ENCODE data around the gene ZNF92.
"Not testable (repeated sequence)": the region's sequence is repeated elsewhere in the genome, so short reads cannot be mapped to it uniquely, and the experiment has no call there.

ZNF92 gene

DNA sequence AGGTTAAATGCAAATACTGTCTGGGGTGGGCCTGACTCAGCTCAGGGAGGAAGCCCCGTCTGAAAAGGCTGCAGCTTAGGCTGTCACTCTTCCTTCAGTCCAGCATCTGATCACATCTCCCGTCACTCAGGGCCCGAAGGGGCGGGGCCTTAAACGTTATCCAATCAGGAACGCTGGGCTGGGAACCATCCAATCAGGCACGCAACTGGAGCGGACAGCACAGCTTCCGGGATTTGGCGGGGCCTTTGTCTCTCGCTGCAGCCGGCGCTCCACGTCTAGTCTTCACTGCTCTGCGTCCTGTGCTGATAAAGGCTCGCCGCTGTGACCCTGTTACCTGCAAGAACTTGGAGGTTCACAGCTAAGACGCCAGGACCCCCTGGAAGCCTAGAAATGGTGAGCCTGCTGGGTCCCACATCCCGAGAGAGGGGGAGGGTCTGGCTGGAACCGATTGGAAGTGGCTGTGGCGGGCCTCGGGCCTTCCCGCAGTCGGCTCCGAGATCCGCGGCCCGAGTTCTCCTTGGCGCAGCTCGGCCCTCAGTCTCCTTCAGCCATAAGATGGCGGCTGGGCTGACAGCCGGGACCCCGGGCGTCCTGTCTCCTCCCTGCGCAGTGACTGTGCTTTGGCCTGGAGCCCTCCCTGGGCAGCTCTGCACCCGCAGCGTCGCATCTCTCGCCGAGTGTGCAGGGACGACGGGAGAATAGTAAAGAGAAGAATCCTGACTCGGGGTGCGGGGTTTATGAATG, at the start of gene ZNF92:
Gene ZNF92 (plus strand): TSS at position 248 of the 744 bp plus-strand sequence. CDS start 143 bp downstream, at position 391.
- DNase-seq: peak; percentile 90 to 96

GRCh38 chr7:65325793-65326432, 47.7 kb upstream of the ZNF92 start:
- DNase-seq: no peak

DNA sequence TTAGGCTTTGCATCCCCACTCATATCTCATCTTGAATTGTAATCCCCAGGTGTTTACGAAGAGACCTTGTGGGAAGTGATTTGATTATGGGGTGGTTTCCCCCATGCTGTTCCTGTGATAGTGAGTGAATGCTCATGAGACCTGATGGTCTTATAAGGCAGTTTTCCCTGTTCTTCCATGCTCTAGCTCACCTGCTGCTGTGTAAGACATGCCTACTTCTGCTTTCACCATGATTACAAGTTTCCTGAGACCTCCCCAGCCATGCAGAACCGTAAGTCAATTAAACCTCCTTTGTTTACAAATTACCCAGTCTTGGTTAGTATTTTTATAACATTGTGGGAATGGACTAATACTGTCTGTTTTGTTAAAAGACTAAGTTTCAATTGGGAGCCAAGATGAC, 35.3 kb upstream of the ZNF92 start:
- no peak for DNase-seq

DNA sequence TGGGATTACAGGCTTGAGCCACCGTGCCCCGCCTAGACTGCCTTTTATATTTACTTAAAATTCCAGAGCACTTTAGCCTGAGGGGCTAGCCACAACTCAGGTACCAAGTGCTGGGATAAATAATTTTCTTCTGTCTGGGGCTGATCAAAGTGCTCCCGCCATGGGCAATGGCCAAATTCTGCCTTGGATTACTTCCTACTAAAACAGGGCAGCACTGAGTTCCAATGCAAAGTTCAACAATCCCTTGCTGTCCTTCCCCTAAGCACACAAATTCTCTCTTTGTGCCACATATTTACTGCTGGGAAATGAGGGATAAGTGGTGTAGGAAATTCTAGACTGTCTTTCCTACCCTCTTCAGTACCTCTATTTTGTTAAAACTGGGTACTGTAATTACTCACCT, 34.4 kb upstream of the ZNF92 start:
- no peak for DNase-seq

- no peak for DNase-seq
These were observed 30.7 kb upstream of the ZNF92 start for GRCh38 chr7:65342723-65343629.

DNA sequence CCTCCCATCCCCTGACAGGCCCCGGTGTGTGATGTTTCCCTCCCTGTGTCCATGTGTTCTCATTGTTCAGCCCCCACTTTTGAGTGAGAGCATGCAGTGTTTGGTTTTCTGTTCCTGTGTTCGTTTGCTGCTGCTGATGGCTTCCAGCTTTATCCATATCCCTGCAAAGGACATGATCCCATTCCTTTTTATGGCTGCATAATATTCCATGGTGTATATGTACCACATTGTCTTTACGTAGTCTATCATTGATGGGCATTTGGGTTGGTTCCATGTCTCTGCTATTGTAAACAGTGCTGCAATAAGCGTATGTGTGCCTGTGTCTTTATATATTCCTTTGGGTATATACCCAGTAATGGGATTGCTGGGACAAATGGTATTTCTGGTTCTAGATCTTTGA, 29.1 kb upstream of the ZNF92 start:
- DNase-seq: not testable (repeated sequence)

GRCh38 chr7:65354263-65354662, 19.4 kb upstream of the ZNF92 start:
- no peak for DNase-seq

DNA sequence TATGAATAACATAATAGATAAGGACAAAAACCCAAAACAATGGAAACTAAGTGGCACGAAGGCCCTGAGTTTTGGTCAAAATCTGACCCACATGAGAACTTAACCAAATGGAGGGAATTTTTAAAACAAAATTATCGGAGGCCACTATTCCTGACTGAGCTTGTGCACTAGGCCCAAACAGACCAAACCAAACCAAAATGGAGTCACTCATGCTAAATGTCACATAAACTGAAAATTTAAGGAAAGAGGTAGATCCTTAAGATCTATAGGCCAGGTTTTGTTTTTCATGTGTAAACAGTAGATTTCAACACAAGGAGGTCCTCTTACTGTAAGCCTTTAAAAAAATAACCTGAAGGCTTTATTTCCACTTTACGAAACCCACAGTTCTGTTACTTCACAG, 3.8 kb upstream of the ZNF92 start:
- DNase-seq: no peak

- no peak for DNase-seq
These were observed 2.2 kb upstream of the ZNF92 start for GRCh38 chr7:65371468-65371867.

DNA sequence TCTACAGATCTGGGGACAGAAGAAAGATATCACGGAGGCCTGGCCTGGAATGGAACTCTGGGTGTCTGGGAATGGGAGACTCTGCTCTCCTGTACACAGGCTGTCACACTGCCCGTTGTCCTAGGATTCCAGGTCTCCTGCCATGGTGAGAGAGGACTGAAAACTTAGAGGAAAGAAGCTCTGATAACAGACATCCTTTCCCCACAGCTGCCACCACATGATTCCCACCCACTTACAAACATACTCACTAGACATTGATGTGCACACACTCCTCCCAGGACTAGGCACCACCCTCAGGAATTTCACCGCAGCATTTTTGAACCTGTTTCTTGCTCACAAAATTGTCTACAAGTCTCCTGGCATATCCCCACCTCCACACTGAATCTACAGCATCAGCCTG, 5.7 kb downstream of the ZNF92 start:
- DNase-seq: no peak

DNA sequence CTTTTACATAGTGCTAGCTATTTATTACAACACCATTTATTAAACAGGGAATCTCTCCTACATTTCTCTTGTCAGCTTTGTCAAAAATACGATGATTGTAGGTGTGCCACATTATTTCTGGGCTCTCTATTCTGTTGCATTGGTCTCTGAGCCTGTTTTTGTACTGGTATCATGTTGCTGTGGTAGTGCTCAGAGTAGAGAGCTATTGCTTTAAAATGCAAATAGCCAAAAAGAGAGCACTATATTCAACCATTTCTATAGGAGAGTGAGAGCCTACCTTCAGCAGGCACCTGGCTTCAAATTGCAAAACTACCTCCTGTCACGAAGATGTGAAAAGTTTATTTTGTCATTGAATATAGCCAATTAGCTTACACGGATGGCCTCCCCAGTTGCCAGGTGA, 8.1 kb downstream of the ZNF92 start:
- no peak for DNase-seq

DNA sequence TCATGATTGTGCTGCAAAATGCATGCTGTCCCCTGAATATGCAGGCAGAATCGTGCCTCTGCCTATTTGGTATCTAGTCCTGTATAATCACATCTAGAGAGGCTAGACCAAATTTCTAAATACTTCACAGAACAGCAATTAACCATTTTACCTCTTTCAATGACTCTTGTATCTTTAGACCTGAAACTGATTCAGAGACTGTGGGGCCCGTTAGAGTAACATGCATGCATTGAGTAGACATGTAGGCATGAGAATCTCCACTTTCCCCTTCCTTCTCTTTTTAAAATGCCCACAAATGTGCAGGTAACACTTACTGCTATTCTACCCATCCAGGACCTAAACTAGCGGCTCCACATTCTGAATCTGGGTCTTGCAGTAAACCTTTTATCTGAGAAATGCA, 8.8 kb downstream of the ZNF92 start:
- DNase-seq: no peak

GRCh38 chr7:65387891-65388290, 14.2 kb downstream of the ZNF92 start:
- no peak for DNase-seq

GRCh38 chr7:65390588-65390987, 16.9 kb downstream of the ZNF92 start:
- DNase-seq: no peak

- peak in 1 of 2 experiments; percentile 30 for DNase-seq
These were observed 24.1 kb downstream of the ZNF92 start for GRCh38 chr7:65397730-65398142.

- DNase-seq: not testable (repeated sequence)
These were observed 25.0 kb downstream of the ZNF92 start for GRCh38 chr7:65398671-65399070.

DNA sequence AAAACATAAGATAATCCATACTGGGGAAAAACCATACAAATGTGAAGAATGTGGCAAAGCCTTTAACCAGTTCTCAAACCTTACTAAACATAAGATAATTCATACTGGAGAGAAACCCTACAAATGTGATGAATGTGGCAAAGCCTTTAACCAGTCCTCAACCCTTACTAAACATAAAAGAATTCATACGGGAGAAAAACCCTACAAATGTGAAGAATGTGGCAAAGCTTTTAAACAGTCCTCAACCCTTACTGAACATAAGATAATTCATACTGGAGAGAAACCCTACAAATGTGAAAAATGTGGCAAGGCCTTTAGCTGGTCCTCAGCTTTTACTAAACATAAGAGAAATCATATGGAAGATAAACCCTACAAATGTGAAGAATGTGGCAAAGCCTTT, 25.4 kb downstream of the ZNF92 start:
- not testable (repeated sequence) for DNase-seq

GRCh38 chr7:65404020-65404419, 30.4 kb downstream of the ZNF92 start:
- DNase-seq: no peak

DNA sequence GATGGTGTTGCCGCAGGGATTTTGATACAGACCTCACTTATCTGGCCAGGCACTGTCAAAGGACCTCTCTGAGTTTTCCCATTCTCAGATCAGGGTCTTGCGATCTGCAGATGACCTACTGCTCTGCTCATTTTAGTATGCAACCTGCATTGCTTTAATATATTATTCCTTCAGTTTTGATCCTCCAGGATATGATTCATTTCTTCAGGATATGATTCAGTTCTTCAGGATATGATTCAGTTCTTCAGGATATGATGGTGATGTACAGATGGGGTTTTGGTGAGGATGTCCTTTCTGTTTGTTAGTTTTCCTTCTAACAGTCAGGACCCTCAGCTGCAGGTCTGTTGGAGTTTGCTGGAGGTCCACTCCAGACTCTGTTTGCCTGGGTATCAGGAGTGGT, 33.1 kb downstream of the ZNF92 start:
- DNase-seq: not testable (repeated sequence)

GRCh38 chr7:65409363-65409762, 35.7 kb downstream of the ZNF92 start:
- no peak for DNase-seq

DNA sequence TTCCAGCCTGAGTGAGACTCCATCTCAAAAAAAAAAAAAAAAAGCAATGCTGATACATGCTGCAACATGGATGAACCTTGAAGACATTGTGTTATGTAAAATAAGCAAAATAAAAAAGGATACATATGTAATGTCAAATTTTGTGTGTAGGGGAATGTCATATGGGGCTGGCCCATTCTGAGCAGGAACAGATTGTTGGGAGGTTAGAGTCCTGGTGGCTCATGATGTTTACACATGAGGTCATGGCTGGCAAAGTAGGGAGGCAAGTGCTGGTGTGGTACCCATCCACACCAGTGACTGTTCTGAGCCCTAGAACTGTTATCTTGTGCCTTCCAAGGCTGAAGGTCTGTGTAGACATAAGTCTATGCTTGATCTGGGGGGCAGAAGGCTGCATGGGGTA, 37.6 kb downstream of the ZNF92 start:
- DNase-seq: no peak

DNA sequence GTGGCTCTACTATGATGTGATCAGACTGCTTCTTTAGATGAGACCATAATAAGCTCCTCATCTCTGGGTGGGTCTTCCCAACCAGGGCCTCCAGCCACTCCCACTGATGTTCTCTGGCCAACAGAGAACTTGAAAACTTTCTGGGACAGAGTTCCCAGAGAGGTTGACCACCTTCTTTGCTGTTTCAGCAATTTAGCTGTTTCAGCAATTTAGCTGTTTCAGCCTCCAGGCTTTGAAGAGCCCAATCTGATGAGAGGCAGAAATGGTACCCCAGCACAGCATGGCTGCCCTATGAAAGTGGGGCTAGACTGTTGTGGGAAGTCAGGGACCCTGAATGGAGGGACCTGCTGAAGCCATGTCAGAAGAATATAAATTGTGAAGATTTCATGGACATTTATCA, 49.0 kb downstream of the ZNF92 start:
- DNase-seq: no peak

DNA sequence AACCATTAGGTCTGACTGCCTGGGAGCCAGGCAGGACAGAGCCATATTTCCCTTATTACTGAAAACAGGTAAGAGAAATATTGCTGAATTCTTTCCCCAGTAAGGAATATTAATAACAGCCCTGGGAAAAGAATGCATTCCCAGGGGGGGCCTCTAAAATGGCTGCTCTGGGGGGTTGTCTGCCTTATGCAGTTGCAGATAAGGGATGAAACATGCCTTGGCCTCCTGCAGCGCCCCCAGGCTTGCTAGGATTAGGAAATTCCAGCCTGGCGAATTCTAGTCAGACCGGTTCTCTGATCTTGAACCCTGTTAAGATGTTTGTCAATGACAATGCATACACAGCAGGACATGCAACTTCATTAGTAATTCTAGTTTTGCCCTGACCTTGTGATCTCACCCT, 49.6 kb downstream of the ZNF92 start:
- not testable (repeated sequence) for DNase-seq
